ENCODE data around the gene KBTBD2.
"Not testable (repeated sequence)": the region's sequence is repeated elsewhere in the genome, so short reads cannot be mapped to it uniquely, and the experiment has no call there.

The KBTBD2 gene

DNA sequence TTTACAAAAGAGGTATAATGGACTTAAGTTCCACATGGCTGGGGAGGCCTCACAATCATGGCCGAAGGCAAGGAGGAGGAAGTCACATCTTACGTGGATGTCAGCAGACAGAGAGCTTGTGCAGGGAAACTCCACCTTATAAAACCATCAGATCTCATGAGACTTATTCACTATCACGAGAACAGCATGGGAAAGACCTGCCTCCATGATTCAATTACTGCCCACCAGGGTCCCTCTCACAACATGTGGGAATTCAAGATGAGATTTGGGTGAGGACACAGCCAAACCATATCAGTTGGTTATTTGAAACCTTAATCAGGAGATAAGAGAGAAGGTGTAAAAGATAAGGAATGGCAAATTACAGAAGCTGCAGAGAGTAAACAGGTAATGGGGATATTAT lies 40.9 kb downstream of the KBTBD2 start:
- not testable (repeated sequence) for DNase-seq

GRCh38 chr7:32848655-32849054 lies 42.9 kb downstream of the KBTBD2 start:
- not testable (repeated sequence) for DNase-seq

DNA sequence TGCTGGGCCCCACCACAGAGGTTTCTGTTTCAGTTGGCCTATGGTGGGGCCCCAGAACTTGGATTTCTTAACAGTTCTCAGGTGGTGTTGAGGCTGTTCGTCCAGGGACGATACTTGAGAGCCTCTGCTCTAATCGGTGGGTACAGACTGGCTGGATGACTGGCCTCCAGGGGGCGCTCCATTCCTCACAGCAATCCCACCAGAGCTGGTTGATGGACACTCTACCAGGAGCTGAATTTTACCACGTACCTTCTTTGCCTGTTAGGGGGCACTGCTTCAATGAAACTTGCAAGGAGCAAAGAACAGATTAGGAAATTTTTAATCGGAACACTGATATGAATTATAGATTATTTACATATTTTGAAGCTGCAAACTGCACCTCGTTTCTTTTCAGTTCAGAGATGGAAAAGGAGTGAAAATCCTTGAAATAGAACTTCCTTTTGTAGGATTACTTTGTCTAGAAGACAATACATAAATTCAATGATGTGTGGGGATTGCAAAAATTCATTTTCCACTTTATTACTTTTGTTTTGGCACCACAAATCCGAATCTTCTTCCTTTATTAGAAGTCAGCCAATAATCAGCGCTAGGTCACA lies 44.8 kb downstream of the KBTBD2 start:
- peak; percentile 14 to 54 for DNase-seq

DNA sequence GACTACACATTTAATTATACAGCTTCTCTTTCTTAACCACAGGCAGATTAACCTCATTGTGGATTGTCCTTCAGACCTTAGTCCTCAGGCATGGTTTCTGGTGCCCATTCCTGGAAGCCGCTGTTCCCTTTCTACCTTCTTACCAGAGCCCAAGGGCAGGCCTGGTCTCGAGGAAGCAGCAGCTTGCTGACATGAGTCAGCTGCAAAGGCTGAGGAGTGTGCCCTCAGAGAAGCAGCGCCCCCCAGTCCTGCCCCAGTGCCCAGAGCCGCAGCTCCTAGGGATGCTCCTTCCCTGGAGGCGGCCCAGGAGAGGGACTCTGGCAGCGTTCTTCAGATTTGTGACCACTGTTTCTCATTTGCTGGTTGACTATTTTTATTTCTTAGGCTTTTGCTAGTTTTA lies 46.8 kb downstream of the KBTBD2 start:
- DNase-seq, result not testable (repeated sequence)

DNA sequence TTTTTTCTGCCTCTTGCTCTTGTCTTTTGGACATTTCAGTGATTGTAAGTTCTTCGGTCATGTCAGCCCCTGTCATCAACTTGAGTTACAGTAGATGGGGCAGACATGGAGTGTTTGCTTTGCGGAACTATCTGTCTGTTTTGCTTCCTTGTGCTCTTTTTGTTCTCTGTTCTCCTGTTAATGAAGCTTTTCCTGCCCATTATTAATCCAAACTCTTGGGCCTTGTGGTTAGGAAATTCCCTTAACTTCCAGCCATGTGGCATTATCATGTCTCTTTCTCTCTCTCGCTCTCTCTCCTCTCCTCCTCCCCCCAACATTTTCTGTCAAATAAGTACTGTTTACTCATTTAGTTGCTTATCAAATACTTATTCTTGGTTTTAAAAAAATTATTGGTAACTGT lies 47.8 kb downstream of the KBTBD2 start:
- not testable (repeated sequence) for DNase-seq

GRCh38 chr7:32839846-32840245 lies 51.7 kb downstream of the KBTBD2 start:
- not testable (repeated sequence) for DNase-seq

DNA sequence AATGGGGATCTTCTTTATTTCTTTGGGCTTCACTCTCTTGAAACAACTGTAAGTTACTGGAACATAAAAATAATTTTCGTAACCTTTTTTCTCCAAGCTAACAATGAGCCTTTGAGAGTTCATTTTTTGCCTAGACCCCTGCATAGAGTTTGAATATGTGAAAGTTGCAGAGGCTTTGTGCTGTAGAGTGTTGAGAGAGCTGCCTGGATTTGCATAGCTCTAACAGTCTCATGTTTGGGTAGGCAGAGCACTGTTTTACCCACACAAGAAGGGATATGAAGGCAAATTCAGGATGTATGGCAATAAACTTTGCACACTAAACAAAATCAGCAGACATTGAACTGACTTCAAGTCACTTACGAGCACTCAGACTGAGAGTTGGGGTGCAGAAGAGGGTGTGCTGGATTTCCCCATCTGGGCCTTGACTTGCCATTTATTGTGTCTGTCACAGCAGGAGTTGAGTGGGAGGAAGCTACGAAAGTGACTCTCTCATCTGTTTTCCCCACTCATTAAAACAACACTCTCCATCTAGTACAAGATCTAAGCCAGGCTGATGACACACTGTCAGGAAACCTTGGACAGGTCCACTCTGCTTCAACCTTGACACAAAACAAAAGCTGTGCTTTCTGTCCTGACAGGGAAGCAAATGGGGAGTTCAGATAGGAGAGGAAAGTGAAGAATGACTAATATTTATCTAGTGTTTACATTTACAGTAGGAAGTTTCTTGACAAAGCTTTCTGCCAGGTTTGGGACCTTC lies 62.4 kb downstream of the KBTBD2 start:
- not testable (repeated sequence) for DNase-seq
